GM19025 (cell line): ENCODE results near the gene RBPJL.

Experiments
- ATAC-seq: cut with Tn5 transposase; IDR thresholded peaks from one replicate; pipeline ENCODE4 v1.9.1; 2021; ENCODE audit warnings: mild to moderate bottlenecking, low read depth, moderate library complexity; ENCODE audit not compliant: unreplicated experiment

RBPJL gene

GRCh38 chr20:45293041-45294002 lies 13.3 kb upstream of the RBPJL start:
- ATAC-seq, result no peak

GRCh38 chr20:45294003-45294368 lies 12.7 kb upstream of the RBPJL start:
- ATAC-seq, result no peak

GRCh38 chr20:45294659-45295058 lies 12.0 kb upstream of the RBPJL start:
- ATAC-seq, result no peak

GRCh38 chr20:45297786-45298497 lies 8.7 kb upstream of the RBPJL start:
- no peak for ATAC-seq

- ATAC-seq, result no peak
These were observed 6.9 kb upstream of the RBPJL start for GRCh38 chr20:45299786-45300185.

- ATAC-seq, result no peak
These were observed 5.7 kb upstream of the RBPJL start for GRCh38 chr20:45300961-45301360.

- ATAC-seq, result no peak
These were observed 4.8 kb upstream of the RBPJL start for GRCh38 chr20:45301824-45302271.

- no peak for ATAC-seq
These were observed 2.8 kb upstream of the RBPJL start for GRCh38 chr20:45303586-45304463.

GRCh38 chr20:45304464-45304999 lies 2.1 kb upstream of the RBPJL start:
- no peak for ATAC-seq

GRCh38 chr20:45305262-45305661 lies 1.4 kb upstream of the RBPJL start:
- no peak for ATAC-seq

- ATAC-seq, result no peak
These were observed 518 bp downstream of the RBPJL start for GRCh38 chr20:45307076-45307640.

GRCh38 chr20:45308117-45308778 lies 1.6 kb downstream of the RBPJL start, which contains the start of gene MATN4:
TSS of gene MATN4 (minus strand) at chr20:45308299. CDS start at chr20:45305582, 2,717 bp downstream.
- no peak for ATAC-seq

- ATAC-seq, result no peak
These were observed 2.4 kb downstream of the RBPJL start for GRCh38 chr20:45309075-45309474.

- no peak for ATAC-seq
These were observed 5.1 kb downstream of the RBPJL start for GRCh38 chr20:45311589-45312211.

GRCh38 chr20:45312241-45312640 lies 5.6 kb downstream of the RBPJL start:
- no peak for ATAC-seq

GRCh38 chr20:45313065-45313695 lies 6.5 kb downstream of the RBPJL start:
- no peak for ATAC-seq

GRCh38 chr20:45313943-45314342 lies 7.3 kb downstream of the RBPJL start:
- no peak for ATAC-seq

GRCh38 chr20:45315672-45316071 lies 9.0 kb downstream of the RBPJL start:
- no peak for ATAC-seq
